IPS-18c (cell line): ENCODE measurements around the gene SEMA3B.

Experiments used
- H3K4me3 ChIP-seq: 2 replicates; pipeline ENCODE4 v1.7.0; 2013; ENCODE audit warnings: low read depth, mild to moderate bottlenecking, low read length, moderate library complexity; ENCODE audit not compliant: insufficient read depth
- H3K9me3 ChIP-seq: one replicate; pipeline ENCODE4 v1.6.1; 2013; ENCODE audit warnings: mild to moderate bottlenecking, low read length, moderate library complexity; ENCODE audit not compliant: control insufficient read depth, insufficient read depth

The SEMA3B gene

DNA sequence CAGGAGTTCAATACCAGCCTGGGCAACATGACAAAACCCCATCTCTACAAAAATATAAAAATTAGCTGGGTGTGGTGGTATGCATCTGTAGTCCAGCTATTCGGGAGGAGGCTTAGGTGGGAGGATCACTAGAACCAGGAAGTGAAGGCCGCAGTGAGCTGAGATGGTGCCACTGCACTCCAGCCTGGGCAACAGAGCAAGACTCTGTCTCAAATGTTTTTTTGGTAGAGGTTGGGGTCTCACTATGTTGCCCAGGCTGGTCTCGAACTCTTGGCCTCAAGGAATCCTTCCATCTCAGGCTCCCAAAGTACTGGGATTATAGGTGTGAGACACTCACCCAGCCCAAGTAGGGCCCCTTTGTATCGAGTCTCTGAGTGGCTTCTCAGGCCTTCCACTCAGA, 25.1 kb downstream of the SEMA3B start:
- H3K4me3 ChIP-seq, result no peak overlapping the region
- H3K9me3 ChIP-seq, result no peaks in the 10 kb centered on the region

DNA sequence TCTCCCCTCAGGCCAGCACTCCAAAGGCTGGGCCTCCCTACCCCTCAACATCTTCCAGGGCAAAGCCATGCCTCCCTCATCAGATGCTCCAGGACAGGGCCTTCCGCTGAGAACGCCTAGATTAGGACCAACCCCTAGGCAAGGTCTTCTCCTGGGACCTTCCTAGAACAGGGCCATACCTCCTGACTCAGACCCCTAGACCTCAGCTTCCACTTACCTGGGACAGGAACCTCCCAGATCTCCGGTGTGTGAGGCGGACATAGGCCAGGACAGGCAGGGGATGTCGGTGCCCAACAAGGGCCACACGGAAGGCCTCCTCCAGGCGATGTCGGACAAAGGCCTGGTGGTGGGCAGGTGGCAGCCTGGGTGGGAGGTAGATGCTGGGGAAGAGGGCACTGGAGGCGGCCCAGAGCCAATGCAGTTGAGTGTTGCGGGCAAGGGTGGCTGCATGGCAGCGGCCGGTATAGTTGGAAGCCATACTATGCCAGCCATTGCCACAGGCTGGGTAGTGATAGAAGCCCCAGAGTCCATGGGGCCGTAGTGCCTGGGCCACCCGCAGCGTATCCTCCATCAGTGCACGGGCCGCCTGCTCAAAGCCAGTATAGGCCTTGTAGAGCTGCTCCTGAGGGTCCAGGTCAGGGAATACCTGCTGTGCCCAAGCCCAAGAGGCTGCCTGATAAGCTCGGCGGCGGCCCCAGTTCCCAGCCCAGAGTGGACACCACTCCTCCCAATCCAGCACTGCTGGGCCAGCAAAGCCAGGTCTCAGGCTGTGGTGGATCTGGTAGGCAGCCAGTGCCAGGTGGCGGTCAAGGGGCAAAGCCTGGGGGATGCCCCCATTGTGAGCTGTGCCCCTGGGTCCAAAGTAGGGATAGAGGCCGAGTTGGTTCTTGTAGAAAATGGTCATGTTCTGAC, 25.8 kb downstream of the SEMA3B start:
- Histone ChIP-seq H3K4me3 (no peak overlapping the region), H3K9me3 (no peaks in the 10 kb centered on the region)

DNA sequence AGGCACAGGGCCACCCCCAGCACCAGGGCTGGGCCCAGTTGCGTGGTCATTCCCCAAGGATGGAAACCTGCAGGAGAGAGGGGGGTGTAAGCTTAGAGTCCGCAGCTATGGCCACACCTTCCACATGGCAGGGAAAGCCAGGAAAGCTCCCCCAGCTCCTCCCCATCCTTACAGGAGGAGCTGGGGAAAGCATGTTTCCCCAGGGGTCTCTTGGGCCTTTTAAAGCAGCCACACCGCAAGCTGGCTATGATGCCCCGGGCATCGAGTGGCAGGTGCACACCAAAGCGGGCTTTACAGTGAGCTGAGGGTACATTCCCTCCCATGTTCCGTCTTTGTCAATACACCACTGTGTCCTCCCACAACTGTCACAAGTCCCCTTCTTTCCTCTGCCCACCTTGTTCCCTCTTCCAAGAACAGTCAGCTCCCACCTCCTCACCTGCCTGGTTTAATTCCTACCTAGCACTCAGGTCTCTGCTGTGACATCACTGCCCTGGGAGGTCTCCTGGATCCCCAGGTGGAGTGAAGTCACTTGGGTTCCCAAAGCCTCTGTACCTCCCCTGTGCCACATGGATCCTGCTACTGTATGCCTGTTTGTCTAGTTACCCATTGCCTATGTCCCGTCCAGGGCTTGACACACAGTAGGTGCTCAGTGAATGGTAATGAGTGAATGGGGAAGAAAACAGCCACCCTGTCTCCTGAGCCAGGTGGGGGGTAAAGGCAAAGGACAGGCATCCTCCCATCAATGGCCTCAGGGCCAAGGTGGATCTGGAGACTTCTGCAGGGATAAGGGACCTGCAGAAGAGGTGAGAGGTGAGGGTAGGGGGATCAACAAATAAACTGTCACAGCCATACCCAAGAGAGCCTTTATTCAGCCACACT, 26.8 kb downstream of the SEMA3B start:
- no peaks in the 10 kb centered on the region for H3K9me3 ChIP-seq

DNA sequence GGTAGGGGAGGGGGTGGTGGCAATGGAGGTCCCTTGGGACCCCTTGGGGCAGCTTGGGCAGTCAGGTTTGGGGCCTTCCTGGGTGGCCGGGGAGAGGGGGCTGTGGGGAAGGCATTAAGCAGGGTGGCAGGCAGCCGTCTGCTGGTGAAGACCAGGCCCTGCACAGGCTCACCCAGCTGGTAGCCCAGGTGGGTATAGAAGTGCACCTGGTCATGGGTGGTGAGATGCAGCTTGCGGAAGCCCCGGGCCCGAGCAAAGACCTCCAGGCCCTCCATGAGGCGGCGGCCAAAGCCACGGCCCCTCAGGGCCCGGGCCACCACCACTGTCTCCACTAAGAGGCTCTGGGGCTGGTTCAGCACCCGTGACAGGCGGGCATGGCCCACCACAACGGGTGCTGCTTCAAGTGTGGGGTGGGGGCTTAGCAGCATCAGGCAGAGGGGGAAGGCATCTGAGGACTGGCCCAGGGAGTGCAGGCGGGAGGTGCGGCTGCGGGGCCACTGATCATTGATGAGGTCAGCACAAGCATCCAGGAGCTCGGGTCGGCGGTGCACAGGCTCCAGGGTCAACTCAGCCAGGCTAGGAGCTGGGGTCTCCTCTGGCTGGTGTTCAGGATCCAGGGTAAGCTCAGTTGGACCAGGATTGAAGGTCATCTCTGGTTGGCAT, 27.9 kb downstream of the SEMA3B start:
- no peak overlapping the region for H3K4me3 ChIP-seq

More for the DNA sequence above, 26.8 kb downstream of the SEMA3B start:
- H3K4me3 ChIP-seq, result no peak overlapping the region

DNA sequence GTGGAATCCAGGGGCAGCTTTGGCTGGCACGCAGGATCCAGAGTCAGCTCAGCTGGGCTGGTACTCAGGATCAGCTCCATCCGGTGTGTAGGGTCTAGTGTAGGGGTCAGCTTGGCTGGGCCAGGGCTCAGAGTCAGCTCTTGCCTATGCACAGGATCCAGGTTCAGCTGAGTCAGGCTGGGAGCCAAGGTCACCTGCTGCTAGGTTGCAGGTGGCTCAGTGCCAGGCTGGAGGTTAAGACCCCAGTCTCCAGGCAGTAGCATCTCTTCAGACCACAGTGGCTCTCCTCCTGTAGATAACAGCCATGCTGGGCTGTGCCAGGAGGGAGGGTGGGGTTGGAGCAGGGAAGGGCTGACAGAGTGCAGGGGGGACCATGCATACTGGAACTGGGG, 28.4 kb downstream of the SEMA3B start:
- H3K9me3 ChIP-seq, result no peaks in the 10 kb centered on the region

More for the DNA sequence above, 27.9 kb downstream of the SEMA3B start:
- H3K9me3 ChIP-seq, result no peaks in the 10 kb centered on the region

DNA sequence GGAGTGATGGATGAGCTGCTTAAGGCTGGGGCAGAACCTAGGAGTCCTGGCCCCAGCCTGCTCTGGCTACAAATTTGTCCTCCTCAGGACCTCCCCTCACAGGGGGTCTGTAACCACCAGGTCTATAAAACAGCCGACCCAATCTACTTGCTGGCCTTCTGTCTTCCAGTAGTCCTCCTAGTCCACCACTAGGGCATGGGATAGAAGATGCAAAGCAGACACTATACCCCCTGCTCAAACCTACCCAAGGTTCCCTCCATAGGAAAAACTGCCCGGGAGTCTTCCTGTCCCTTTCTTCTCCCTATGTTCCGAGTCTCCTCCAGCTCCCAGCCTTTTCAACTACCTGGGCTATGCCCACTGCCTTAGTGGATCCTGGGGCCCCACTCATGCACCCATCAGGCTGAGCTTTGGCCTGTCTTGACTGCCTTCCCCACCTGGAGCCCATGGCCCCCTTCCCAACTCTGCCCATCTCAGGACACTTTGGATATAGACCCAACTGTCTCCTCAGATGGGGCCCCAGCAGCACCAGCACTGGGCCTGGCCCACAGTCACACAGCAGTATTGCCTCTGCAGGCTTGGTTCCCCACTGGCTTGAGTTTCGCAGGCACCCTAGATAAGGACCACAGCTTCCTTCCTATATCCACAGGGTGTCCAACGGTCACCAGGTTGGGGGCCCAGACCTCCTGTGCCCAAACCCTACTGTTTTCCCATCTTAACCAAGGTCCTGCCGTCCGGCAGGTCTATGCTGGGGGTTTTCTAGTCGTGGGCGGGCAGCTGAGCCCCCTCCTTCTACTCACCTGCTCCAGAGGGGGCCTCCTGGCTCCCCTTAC, 29.2 kb downstream of the SEMA3B start:
- Histone ChIP-seq H3K4me3 (peak overlapping the region; percentile 96; the same call in 1 of the 2 replicates), H3K9me3 (no peaks in the 10 kb centered on the region)

More for the DNA sequence above, 28.4 kb downstream of the SEMA3B start:
- H3K4me3 ChIP-seq, result no peak overlapping the region

DNA sequence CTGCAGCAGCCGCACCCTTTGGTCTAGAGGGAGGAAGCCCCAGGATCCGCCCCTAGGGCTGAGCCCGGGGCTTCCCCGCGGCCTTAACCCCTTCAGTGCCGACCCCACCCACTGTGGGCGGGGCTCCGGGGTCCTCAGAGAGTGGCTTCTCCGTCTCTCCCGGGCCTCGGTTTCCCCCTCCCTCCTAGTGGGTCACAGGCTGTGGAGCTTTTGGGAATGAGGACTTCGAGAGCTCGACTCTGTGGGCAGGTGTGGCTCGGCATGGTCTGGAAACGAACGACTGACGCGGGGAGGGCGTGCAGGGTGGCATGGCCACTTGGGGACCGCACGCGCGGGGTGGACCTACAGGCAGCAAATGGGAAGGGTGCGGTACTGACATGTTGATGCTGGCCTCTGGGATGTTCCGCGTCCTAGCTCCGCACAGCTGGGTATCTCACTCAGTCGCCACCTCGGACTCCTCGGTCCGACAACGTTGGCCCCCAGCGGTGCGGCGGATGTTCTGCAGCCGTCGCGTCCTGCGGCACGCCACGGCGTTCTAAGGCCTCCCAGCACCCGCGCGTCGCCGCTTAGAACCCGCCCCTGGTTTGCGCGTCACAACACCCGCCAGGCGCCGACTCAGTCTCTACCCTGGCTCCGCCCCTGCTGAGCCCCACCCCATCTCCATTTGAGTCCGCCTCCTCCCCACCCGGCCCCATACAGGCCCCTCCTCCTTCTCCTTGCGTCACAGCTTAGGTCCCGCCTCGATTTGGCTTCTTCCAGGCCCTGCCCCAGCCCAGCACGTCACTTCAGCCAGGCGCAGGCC, 30.1 kb downstream of the SEMA3B start, which contains the start of the genes HYAL3 and NAA80:
Gene HYAL3, minus strand, starts transcription at position 570 of the 802 bp plus-strand sequence. CDS start 3,803 bp downstream, outside the sequence.
Gene NAA80, minus strand, starts transcription at position 570 of the 802 bp plus-strand sequence. CDS start 1,942 bp downstream, outside the sequence.
- H3K9me3 ChIP-seq, result no peaks in the 10 kb centered on the region
- peak within 1 kb of the TSS; percentile 96 for H3K4me3 ChIP-seq

DNA sequence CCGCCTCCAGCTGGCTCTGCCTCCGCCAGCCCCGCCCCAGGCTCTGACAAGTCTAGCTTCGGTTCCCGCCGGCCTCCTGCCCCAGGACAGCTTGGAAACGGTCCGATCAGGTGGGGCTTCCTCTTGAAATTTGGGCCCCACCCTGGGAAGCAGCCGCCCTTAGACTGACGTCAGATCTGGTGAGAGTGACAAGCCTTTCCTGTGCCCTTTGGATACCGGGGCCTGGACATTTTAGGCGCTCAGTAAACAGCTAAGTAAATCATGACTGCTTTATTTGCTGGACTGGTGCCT, 30.6 kb downstream of the SEMA3B start:
- no peaks in the 10 kb centered on the region for H3K9me3 ChIP-seq
- H3K4me3 ChIP-seq, result peak overlapping the region; percentile 36; the same call in 1 of the 2 replicates

DNA sequence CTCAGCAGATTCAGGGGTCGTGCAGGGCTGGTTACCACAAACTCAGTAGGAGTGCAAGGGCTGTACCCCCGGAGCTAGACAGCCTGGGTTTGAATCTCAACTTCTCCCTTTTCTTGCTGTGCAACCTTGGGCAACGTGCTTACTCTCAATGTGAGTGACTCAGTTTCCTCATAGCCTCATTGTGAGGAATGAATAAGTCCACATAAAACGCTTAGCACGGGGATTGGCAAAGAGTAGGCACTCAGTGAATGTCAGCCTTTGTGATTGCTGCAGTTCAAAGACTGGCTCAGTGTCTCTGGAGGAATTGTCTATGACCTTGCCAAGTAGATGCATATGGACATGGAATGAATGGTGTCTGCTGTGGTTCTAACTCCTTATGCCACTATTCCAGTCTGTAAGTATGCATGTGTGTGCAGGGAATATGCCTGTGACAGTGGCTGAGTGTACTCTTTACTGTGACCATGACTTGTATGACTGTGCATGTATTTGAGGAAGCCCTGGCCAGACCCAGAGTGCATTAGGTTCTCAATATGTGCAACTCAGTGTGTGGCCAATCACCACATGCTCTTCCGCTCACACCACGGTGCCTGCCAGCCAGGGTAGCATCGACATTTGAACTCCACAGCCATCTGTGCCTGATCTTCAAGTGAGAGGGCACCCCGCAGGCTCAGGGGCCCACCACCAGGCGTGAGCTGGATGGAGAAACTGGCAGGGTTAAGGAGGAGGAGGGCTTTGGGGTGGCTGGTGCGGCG, 31.2 kb downstream of the SEMA3B start:
- Histone ChIP-seq H3K9me3 (no peaks in the 10 kb centered on the region), H3K4me3 (peak overlapping the region; percentile 36; the same call in 1 of the 2 replicates)

DNA sequence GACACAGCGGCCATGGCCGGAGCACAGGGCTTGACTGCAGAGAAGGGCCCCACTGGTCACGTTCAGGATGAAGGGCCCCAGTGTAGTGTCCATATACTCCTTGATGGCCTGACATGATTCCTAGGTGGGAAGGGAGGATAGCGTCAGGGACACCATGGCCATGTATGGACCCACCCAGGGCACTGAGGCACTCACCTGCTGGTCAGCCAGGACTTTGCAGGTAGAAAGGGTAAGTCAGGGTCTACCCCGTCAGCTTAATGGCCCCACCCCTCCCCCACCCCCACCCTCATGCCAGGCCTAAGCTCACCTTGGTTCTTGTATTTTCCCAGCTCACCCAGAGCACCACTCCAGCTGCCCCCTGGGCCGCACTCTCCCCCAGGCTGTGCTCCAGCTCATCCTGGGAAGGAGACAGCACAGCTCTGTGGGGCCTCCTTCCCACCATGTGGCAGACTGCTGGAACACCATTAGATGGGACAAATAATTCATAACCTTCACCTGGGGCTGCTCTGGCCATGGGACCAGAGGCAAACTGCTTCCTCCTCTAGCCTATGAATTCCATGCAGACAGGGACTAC, 31.8 kb downstream of the SEMA3B start:
- Histone ChIP-seq H3K4me3 (no peak overlapping the region), H3K9me3 (no peaks in the 10 kb centered on the region)

DNA sequence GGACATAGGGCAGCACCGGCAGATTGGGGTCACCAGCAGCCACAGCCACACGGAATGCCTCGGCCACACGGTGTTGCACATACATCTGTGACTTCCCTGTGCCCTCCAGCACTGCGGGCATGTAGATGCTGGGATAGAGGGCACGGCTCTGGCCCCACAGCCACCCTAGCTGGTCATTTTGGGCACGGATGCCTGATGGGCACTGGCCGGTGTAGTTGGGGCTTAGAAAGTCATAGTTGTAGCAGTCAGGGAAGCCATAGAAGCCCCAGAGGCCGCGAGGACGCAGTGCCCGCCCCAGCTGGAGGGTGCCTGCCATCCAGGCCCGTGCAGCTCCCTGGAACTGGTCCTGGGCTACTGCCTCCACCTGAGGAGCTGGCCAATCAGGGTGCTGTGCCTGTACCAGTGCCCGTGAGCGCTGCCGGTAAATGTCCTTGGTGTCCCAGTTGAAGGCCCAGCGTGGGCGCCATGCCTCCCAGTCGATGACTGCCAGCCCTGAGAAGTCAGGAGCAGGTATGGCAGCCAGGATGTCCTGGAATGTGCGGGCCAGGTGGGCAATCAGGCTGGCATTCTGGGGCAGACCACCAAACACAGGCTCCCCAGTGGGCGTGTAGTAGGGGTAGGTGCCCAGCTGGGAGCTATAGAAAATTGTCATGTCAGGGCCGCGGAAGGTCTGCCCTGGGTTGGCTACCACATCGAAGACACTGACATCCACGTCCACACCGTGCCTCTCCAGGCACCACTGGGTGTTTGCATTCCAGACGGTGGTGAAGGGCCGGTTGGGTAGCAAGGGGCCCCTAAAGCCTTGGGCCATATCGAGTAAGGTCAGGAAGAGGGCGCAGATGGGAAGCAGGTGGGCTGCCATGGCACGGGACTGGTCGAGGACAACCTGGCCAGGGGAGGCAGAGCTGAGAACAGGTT, 33.4 kb downstream of the SEMA3B start:
- no peak overlapping the region for H3K4me3 ChIP-seq

DNA sequence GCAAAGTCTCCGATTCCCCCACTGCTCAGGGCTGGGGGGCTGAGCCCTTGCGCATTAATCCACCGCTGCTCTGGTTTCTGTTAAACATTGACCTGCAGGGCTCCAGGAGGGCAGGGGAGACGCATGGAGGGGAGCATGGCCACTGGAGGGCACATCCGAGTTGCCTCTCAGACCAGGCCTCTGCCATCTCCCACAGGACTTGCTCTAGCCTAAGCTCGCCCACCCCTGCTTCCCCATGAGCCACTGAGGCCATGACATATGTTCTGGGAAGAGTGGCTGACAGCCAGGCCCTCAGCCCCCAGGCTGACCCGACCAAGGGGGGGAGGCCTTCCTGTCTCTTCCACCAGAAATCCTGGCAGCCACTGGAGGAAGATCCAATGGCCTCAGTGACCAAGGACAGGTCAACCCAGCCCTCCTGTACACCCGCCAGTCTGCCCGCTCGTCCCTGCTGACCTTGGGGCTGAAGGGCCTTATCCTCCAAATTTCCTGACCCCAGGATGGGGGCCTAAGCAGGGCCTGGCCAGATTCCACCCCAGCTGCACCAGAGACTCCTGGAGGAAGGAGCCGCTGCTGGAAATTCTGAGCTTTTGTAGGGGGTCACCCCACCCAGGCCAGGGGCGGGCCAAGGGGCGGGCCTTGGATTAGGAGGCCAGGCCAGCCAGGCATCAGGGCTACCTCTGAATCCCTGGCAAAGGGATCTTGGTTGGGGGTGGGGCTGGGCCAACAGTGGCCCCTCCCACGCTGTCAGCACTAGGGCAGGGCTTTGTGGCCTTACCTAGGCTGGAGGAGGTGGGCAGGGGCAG, 34.3 kb downstream of the SEMA3B start, which contains the start of gene HYAL1:
Gene HYAL1, minus strand, starts transcription at position 562 of the 803 bp plus-strand sequence. CDS start 618 bp downstream, outside the sequence.
- Histone ChIP-seq H3K4me3 (no peak within 1 kb of the TSS), H3K9me3 (peaks cover 6% of the 10 kb centered on the region)

More for the DNA sequence above, 33.4 kb downstream of the SEMA3B start:
- H3K9me3 ChIP-seq, result peaks cover 2% of the 10 kb centered on the region

DNA sequence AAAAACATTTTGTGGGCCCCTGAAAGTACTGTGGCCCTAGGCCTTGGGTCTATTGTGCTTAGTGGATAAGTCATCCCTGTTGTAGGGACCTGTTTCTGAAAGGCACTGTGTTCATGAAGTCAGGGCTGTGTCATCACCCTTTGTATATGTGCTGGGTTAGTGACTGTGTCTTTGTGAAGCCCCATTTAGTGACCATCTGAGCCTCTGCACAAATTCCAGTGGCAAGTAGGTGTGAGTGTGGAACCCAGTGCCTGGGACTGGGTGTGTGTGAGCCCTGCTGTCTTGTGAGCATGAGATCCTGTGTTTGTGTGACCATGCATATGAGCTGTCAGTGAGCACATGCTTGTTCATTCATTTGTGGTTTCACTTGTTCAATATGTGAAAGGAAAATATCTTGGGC, 35.7 kb downstream of the SEMA3B start:
- Histone ChIP-seq H3K4me3 (no peak overlapping the region), H3K9me3 (peaks cover 9% of the 10 kb centered on the region)
